Thoracic aorta (tissue), 2 donors: ENCODE measurements around the gene UNC79. TPM values are rescaled to one million over a fixed set of nuclear protein-coding genes. Genes with fewer than 3 reads are reported as not detected.
"Not testable (repeated sequence)": the region's sequence is repeated elsewhere in the genome, so short reads cannot be mapped to it uniquely, and the experiment has no call there.

Experiments used
- ATAC-seq: fragments of 150-250 bp; one replicate; pipeline ENCODE4 v1.8.0; 2017; ENCODE audit warnings: low read depth; ENCODE audit not compliant: insufficient number of reproducible peaks, low FRiP score
- DNase-seq: peaks from one replicate; pipeline ENCODE4 v3.0.0-alpha.2; 2020; ENCODE audit warnings: low spot score
- H3K27ac ChIP-seq, 2 donors: fragments of 200-600 bp; sonication (generic); 1 replicate in 1 of 2; 2 replicates in 1 of 2; pipeline ENCODE4 v1.5.1; 2016; ENCODE audit warnings: mild to moderate bottlenecking in 2 of 2, moderate library complexity in 2 of 2
- H3K27me3 ChIP-seq: fragments of 200-600 bp; sonication (generic); replicated peaks from 2 replicates; pipeline ENCODE4 v1.6.0; 2016; ENCODE audit warnings: mild to moderate bottlenecking; ENCODE audit not compliant: insufficient read depth
- H3K36me3 ChIP-seq: fragments of 200-600 bp; sonication (generic); one replicate; pipeline ENCODE4 v1.5.1; 2016
- H3K4me1 ChIP-seq, 2 donors: fragments of 200-600 bp; sonication (generic); 1 replicate in 1 of 2; 2 replicates in 1 of 2; pipeline versions ENCODE4 v1.5.1 to v1.6.0; 2016; ENCODE audit warnings: low read depth in 2 of 2, mild to moderate bottlenecking in 1 of 2; ENCODE audit not compliant: control insufficient read depth in 1 of 2
- H3K4me3 ChIP-seq: fragments of 200-600 bp; sonication (generic); 2 replicates; pipeline ENCODE4 v1.5.1; 2016; ENCODE audit warnings: mild to moderate bottlenecking
- H3K9me3 ChIP-seq: fragments of 200-600 bp; sonication (generic); 2 replicates; pipeline ENCODE4 v1.5.1; 2016
- total RNA-seq, 2 donors: library from RNA; depleted of rRNA; stranded (reverse); fragments of >200 nt; gene quantifications; one replicate each; pipeline versions ENCODE4 v1.1.0 to v1.2.3, GENCODE V29; 2016
- TF ChIP-seq, protein P1 (sequence below): fragments of 200-600 bp; sonication (generic); IDR thresholded peaks from one replicate; pipeline ENCODE4 v1.5.1; 2019; ENCODE audit warnings: antibody characterized with exemption

The UNC79 gene
- total RNA-seq, 2 donors from 2014 or later = 0.14 to 0.21 TPM

DNA sequence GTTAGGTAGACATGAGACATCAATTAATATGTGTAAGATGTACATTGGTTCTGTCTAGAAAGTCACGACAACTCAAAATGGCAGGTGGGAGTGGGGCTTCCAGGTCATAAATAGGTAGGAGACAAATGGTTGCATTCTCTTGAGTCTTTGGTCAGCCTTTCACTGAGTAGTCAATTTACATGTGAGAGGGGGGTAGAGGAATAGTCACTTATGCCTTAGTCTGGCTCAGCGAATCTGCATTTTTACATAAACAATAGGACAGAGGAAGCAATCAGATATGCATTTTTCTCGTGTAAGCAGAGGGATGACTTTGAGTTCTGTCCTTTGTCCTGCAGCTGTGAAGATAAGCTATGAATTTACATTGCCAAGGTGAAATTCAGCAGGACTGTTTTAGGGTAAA is 27.8 kb upstream of the UNC79 start:
- H3K4me3 ChIP-seq = no peak overlapping the region
- ATAC-seq (no peak), DNase-seq (no peak)
- H3K4me1 ChIP-seq = no peaks in the 10 kb centered on the region
- H3K27me3 ChIP-seq = no peaks in the 10 kb centered on the region
- no peak overlapping the region for H3K27ac ChIP-seq
- no peaks in the 10 kb centered on the region for H3K9me3 ChIP-seq
- H3K36me3 ChIP-seq = no peaks in the 10 kb centered on the region
- TF ChIP-seq, protein P1, sequence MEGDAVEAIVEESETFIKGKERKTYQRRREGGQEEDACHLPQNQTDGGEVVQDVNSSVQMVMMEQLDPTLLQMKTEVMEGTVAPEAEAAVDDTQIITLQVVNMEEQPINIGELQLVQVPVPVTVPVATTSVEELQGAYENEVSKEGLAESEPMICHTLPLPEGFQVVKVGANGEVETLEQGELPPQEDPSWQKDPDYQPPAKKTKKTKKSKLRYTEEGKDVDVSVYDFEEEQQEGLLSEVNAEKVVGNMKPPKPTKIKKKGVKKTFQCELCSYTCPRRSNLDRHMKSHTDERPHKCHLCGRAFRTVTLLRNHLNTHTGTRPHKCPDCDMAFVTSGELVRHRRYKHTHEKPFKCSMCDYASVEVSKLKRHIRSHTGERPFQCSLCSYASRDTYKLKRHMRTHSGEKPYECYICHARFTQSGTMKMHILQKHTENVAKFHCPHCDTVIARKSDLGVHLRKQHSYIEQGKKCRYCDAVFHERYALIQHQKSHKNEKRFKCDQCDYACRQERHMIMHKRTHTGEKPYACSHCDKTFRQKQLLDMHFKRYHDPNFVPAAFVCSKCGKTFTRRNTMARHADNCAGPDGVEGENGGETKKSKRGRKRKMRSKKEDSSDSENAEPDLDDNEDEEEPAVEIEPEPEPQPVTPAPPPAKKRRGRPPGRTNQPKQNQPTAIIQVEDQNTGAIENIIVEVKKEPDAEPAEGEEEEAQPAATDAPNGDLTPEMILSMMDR = no peak

DNA sequence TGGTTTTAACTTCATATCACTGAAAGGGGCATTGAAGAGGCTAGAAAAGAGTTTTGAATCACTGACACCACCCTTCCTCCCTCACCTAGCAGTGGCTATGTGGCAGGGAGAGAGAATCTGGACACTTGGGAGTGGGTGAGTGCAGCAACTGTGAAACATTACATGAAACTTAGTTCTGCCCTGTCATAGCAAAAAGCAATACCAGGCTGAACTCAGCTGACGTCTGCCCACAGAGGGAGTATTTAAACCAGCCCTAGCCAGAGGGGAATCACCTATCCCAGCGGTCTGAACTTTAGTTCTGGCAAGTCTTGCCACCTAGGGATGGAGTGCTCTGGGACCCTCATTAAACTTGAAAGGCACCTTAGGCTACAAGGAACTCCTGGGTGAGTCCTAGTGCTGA is 20.7 kb upstream of the UNC79 start:
- no peak overlapping the region for H3K4me3 ChIP-seq
- no peaks in the 10 kb centered on the region for H3K9me3 ChIP-seq
- no peaks in the 10 kb centered on the region for H3K27me3 ChIP-seq
- no peak overlapping the region for H3K27ac ChIP-seq
- H3K4me1 ChIP-seq = no peaks in the 10 kb centered on the region
- H3K36me3 ChIP-seq = no peaks in the 10 kb centered on the region
- no peak for ATAC-seq
- TF ChIP-seq, protein P1 = no peak
- no peak for DNase-seq

DNA sequence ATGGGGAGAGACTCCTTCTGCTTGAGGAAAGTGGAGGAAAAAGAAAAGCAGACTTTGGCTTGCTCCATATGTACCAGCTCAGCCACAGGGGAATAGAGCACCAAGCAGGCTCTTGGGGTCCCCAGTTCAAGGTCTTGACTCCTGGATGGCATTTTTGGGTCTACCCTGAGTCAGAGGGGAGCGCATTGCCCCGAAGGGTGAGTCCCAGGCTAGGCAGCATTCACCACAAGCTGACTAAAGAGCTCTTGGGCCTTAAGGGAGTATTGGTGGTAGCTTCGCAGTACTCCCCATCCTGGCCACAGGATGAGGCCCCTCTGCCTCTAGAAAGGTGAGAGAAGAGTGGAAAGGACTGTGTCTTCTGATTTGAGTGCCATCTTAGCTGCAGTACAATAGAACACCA is 19.8 kb upstream of the UNC79 start:
- TF ChIP-seq, protein P1 = no peak
- no peak overlapping the region for H3K4me3 ChIP-seq
- no peak for DNase-seq
- H3K9me3 ChIP-seq = no peaks in the 10 kb centered on the region
- H3K27me3 ChIP-seq = no peaks in the 10 kb centered on the region
- no peak overlapping the region for H3K27ac ChIP-seq
- no peaks in the 10 kb centered on the region for H3K36me3 ChIP-seq
- no peaks in the 10 kb centered on the region for H3K4me1 ChIP-seq
- ATAC-seq = no peak

DNA sequence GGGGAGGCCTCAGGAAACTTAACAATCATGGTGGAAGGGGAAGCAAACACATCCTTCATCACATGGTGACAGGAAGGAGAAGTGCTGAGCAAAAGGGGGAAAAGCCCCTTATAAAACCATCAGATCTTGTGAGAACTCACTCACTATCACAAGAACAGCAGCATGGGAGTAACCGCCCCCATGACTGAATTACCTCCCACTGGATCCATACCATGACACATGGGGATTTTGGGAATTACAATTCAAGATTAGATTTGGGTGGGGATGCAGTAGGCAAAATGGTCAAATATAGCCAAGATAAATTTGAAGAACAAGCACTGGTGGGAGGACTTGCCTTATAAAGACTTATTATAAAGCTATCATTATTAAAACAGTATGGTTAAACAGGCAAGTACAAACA is 5.6 kb upstream of the UNC79 start:
- not testable (repeated sequence) for H3K9me3 ChIP-seq, H3K4me1 ChIP-seq, H3K27ac ChIP-seq, H3K4me3 ChIP-seq, H3K36me3 ChIP-seq, DNase-seq, H3K27me3 ChIP-seq, ATAC-seq

DNA sequence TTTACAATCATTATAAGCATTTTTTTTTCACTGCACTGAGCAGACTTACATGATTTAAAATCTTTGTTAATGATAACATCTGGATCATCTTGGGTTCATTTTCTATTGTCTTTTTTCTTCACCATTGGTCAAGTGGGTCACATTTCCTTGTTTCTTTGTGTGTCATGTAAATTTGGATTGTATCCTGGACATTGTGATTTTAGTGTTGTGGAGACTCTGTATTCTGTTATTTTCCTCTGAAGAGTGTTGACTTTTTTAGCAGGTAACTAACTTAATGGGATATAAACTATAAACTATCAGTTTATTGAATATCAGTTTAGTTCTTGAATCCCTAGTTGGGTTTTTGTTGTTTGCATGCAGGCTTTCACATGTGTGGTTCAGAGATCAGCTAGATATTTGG is 4.0 kb upstream of the UNC79 start:
- ATAC-seq = no peak

More for the DNA sequence above, 4.0 kb upstream of the UNC79 start:
- no peak overlapping the region for H3K27ac ChIP-seq
- TF ChIP-seq, protein P1 = no peak
- no peaks in the 10 kb centered on the region for H3K27me3 ChIP-seq
- H3K36me3 ChIP-seq = no peaks in the 10 kb centered on the region
- H3K4me1 ChIP-seq = no peaks in the 10 kb centered on the region
- peaks cover 6% of the 10 kb centered on the region for H3K9me3 ChIP-seq
- H3K4me3 ChIP-seq = no peak overlapping the region
- DNase-seq = no peak
